ENCODE data around the gene MPO.

MPO gene

GRCh38 chr17:58236394-58236793, 44.3 kb downstream of the MPO start:
- no peak for DNase-seq (ENCODE audit: low read depth in 2 of 2)

- no peak for DNase-seq (ENCODE audit: low read depth in 2 of 2)
These were observed 44.9 kb downstream of the MPO start for GRCh38 chr17:58235821-58236220.

- DNase-seq (ENCODE audit: low read depth in 2 of 2): no peak
These were observed 46.2 kb downstream of the MPO start for GRCh38 chr17:58234512-58234911.

GRCh38 chr17:58233543-58233942, 47.2 kb downstream of the MPO start:
- DNase-seq (ENCODE audit: low read depth in 2 of 2): no peak

GRCh38 chr17:58232707-58233156, 48.0 kb downstream of the MPO start:
- DNase-seq (ENCODE audit: low read depth in 2 of 2): no peak

GRCh38 chr17:58231641-58232040, 49.1 kb downstream of the MPO start:
- DNase-seq (ENCODE audit: low read depth in 2 of 2): no peak

- DNase-seq (ENCODE audit: low read depth in 2 of 2): no peak
These were observed 50.9 kb downstream of the MPO start for GRCh38 chr17:58229881-58230280.

GRCh38 chr17:58229384-58229783, 51.4 kb downstream of the MPO start:
- DNase-seq (ENCODE audit: low read depth in 2 of 2): no peak

GRCh38 chr17:58228679-58229078, 52.1 kb downstream of the MPO start:
- DNase-seq (ENCODE audit: low read depth in 2 of 2): no peak

GRCh38 chr17:58227733-58228132, 53.0 kb downstream of the MPO start:
- DNase-seq (ENCODE audit: low read depth in 2 of 2): no peak

GRCh38 chr17:58224315-58224714, 56.4 kb downstream of the MPO start:
- no peak for DNase-seq (ENCODE audit: low read depth in 2 of 2)

Measured in stimulated activated CD8-positive, alpha-beta memory T cell treated with anti-CD3 and anti-CD28 coated beads, Interleukin-7, amount 100 ng/mL, for 1 hour (primary cell).